ENCODE results near the gene MYL12B.

Gene MYL12B

GRCh38 chr18:3252843-3253242, 9.1 kb upstream of the MYL12B start:
- TF ChIP-seq CTCF (IDR thresholded peaks at IDR 0.05; ENCODE audit: borderline replicate concordance, insufficient read depth, low read depth, low read length): no peak
- H3K4me3 ChIP-seq (ENCODE audit: low read depth, low read length): no peak overlapping the region

GRCh38 chr18:3254725-3255124, 7.2 kb upstream of the MYL12B start:
- H3K4me3 ChIP-seq (ENCODE audit: low read depth, low read length): no peak overlapping the region
- TF ChIP-seq CTCF (IDR thresholded peaks at IDR 0.05; ENCODE audit: borderline replicate concordance, insufficient read depth, low read depth, low read length): no peak

GRCh38 chr18:3255611-3256165, 6.2 kb upstream of the MYL12B start:
- H3K4me3 ChIP-seq (ENCODE audit: low read depth, low read length): no peak overlapping the region
- no peak for TF ChIP-seq CTCF (IDR thresholded peaks at IDR 0.05; ENCODE audit: borderline replicate concordance, insufficient read depth, low read depth, low read length)

- no peak overlapping the region for H3K4me3 ChIP-seq (ENCODE audit: low read depth, low read length)
- no peak for TF ChIP-seq CTCF (IDR thresholded peaks at IDR 0.05; ENCODE audit: borderline replicate concordance, insufficient read depth, low read depth, low read length)
Measured at GRCh38 chr18:3256693-3257626, 5.0 kb upstream of the MYL12B start.

- H3K4me3 ChIP-seq (ENCODE audit: low read depth, low read length): no peak overlapping the region
- no peak for TF ChIP-seq CTCF (IDR thresholded peaks at IDR 0.05; ENCODE audit: borderline replicate concordance, insufficient read depth, low read depth, low read length)
Measured at GRCh38 chr18:3257627-3258120, 4.3 kb upstream of the MYL12B start.

- peak overlapping the region; percentile 82 for H3K4me3 ChIP-seq (ENCODE audit: low read depth, low read length)
- TF ChIP-seq CTCF (IDR thresholded peaks at IDR 0.05; ENCODE audit: borderline replicate concordance, insufficient read depth, low read depth, low read length): no peak
Measured at GRCh38 chr18:3260995-3261372, 949 bp upstream of the MYL12B start.

All from GM12875 (cell line).